Gastroesophageal sphincter (tissue), 4 donors: ENCODE results near the gene FAM114A1. TPM values are rescaled to one million over a fixed set of nuclear protein-coding genes. Genes with fewer than 3 reads are reported as not detected.

Source experiments
- ATAC-seq: fragments of 150-250 bp; one replicate; pipeline ENCODE4 v1.9.1; 2016; ENCODE audit warnings: mild to moderate bottlenecking, moderate library complexity
- H3K27ac ChIP-seq, 4 donors: fragments of 200-600 bp; sonication (generic) in 3 of 4; 1 replicate in 3 of 4; 2 replicates in 1 of 4; pipeline ENCODE4 v1.5.1; 2016 to 2019
- H3K27me3 ChIP-seq: fragments of 200-600 bp; sonication (generic); one replicate; pipeline ENCODE4 v1.5.1; 2019
- H3K36me3 ChIP-seq, 2 donors: fragments of 200-600 bp; sonication (generic); one replicate each; pipeline ENCODE4 v1.5.1; 2019; ENCODE audit warnings: control low read depth in 1 of 2
- H3K4me1 ChIP-seq, 3 donors: fragments of 200-600 bp; sonication (generic); 1 replicate in 2 of 3; 2 replicates in 1 of 3; pipeline ENCODE4 v1.5.1; 2016 to 2019; ENCODE audit warnings: control low read depth in 2 of 3
- H3K4me3 ChIP-seq, 2 donors: fragments of 200-600 bp; sonication (generic); one replicate each; pipeline ENCODE4 v1.5.1; 2019; ENCODE audit warnings: mild to moderate bottlenecking in 1 of 2, moderate library complexity in 1 of 2
- H3K9me3 ChIP-seq, 3 donors: fragments of 200-600 bp; sonication (generic); one replicate each; pipeline ENCODE4 v1.5.1; 2017 to 2019; ENCODE audit warnings: control low read depth in 2 of 3
- CTCF ChIP-seq, 4 experiments: fragments of 200-600 bp in 2 of 4; fragments of 450-650 bp in 2 of 4; sonication (generic) in 1 of 4; IDR thresholded peaks; one replicate each; pipeline ENCODE4 v1.5.1; 2017 to 2019; ENCODE audit warnings: antibody characterized with exemption in 4 of 4, mild to moderate bottlenecking in 2 of 4, moderate library complexity in 2 of 4
- EP300 ChIP-seq: sonication (generic); formaldehyde crosslinking; IDR thresholded peaks from one replicate; pipeline ENCODE4 v1.6.1; 2017; ENCODE audit warnings: antibody characterized with exemption, mild to moderate bottlenecking
- POLR2A ChIP-seq, 2 donors: fragments of 450-650 bp; IDR thresholded peaks; one replicate each; pipeline ENCODE4 v1.6.1; 2017; ENCODE audit warnings: antibody characterized with exemption in 2 of 2, mild to moderate bottlenecking in 2 of 2, moderate library complexity in 1 of 2
- POLR2AphosphoS5 ChIP-seq: sonication (generic); formaldehyde crosslinking; IDR thresholded peaks from one replicate; pipeline ENCODE4 v1.6.1; 2017; ENCODE audit warnings: antibody characterized with exemption
- WGBS, 2 donors: methylation state at CpG; one replicate each; pipeline ENCODE4 v1.1.5; 2018; ENCODE audit warnings: low coverage in 1 of 2; 5-methylcytosine and 5-hydroxymethylcytosine counted together
- small RNA-seq, 4 donors: library from RNA; depleted of rRNA; stranded (forward); fragments of <200 nt; gene quantifications; one replicate each; pipeline ENCODE3, GENCODE V24; 2016
- total RNA-seq, 4 donors: library from RNA; depleted of rRNA; stranded (reverse); fragments of >200 nt; gene quantifications; one replicate each; pipeline ENCODE4 v1.1.0, GENCODE V29; 2016

Gene FAM114A1
- total RNA-seq, 4 donors from 2014 or later = 90.0 to 155 (median 98.4) TPM

GRCh38 chr4:38993683-38994082 is 126.1 kb downstream of the FAM114A1 start:
- Histone ChIP-seq H3K4me3 (no peak overlapping the region), H3K27ac (no peak overlapping the region), H3K9me3 (no peaks in the 10 kb centered on the region), H3K27me3 (no peaks in the 10 kb centered on the region), H3K4me1 (no peaks in the 10 kb centered on the region), H3K36me3 (no peaks in the 10 kb centered on the region)
- ATAC-seq = no peak
- WGBS, 2 donors = 78 to 90% methylated on average over 2 to 3 of the region's 3 CpGs
- TF ChIP-seq CTCF (IDR thresholded peaks at IDR 0.05) = no peak
- TF ChIP-seq POLR2AphosphoS5 = no peak
- TF ChIP-seq EP300 = no peak
- TF ChIP-seq POLR2A (IDR thresholded peaks at IDR 0.05) = no peak

- ATAC-seq = no peak
- TF ChIP-seq EP300 (no peak), POLR2A (IDR thresholded peaks at IDR 0.05) (no peak), CTCF (IDR thresholded peaks at IDR 0.05) (no peak), POLR2AphosphoS5 (no peak)
- no peaks in the 10 kb centered on the region for H3K27me3 ChIP-seq
- H3K4me3 ChIP-seq = no peak overlapping the region
- H3K36me3 ChIP-seq = no peaks in the 10 kb centered on the region
- H3K27ac ChIP-seq = no peak overlapping the region
- WGBS, 2 donors = 92 to 97% methylated on average over 3 of the region's 4 CpGs
- no peaks in the 10 kb centered on the region for H3K9me3 ChIP-seq
- no peaks in the 10 kb centered on the region for H3K4me1 ChIP-seq
These were observed 126.5 kb downstream of the FAM114A1 start for GRCh38 chr4:38994135-38994534.

Small RNAs within 50 kb of the gene (small RNA-seq; reads per million reads assigned to genes)
- gene MIR574 = 40.1 to 95.8 (median 55.4) reads per million in 4 donors

Other genes starting within 250 kb of the FAM114A1 start
- 10 to 100 TPM; 40.0 to 55.5 (median 43.5) TPM for gene KLF3, start 203.6 kb upstream of the FAM114A1 start, total RNA-seq
- gene TLR10, start 84.8 kb upstream of the FAM114A1 start, total RNA-seq = under 1 TPM in 1 of 4 donors, not detected in 3; 0.27 TPM
- 10 to 100 TPM in 3 of 4 donors, 1 to 10 TPM in 1; 4.7 to 16.2 (median 11.9) TPM for gene TLR1, start 63.0 kb upstream of the FAM114A1 start, total RNA-seq
- gene TLR6, start 11.0 kb upstream of the FAM114A1 start, total RNA-seq = 1 to 10 TPM; 1.4 to 2.4 (median 2.0) TPM
- gene TMEM156, start 164.6 kb downstream of the FAM114A1 start, total RNA-seq = not detected
- 100 to 1,000 TPM in 2 of 4 donors, 10 to 100 TPM in 2; 57.5 to 143 (median 106) TPM for gene KLHL5, start 194.4 kb downstream of the FAM114A1 start, total RNA-seq